ENCODE results near the gene EVC2.

Gene EVC2

GRCh38 chr4:5660185-5660584, 48.2 kb downstream of the EVC2 start:
- DNase-seq (ENCODE audit: low spot score) (no peak), ATAC-seq (ENCODE audit: low read depth) (no peak)
- Histone ChIP-seq H3K27me3 (ENCODE audit: insufficient read depth, poor library complexity, severe bottlenecking) (no peaks in the 10 kb centered on the region), H3K4me3 (ENCODE audit: severe bottlenecking) (no peak overlapping the region), H3K9me3 (ENCODE audit: severe bottlenecking) (no peaks in the 10 kb centered on the region), H3K36me3 (ENCODE audit: low read depth) (peaks cover 38% of the 10 kb centered on the region), H3K4me1 (ENCODE audit: insufficient read depth, poor library complexity, severe bottlenecking) (no peaks in the 10 kb centered on the region), H3K27ac (ENCODE audit: poor library complexity, severe bottlenecking) (no peak overlapping the region)
- TF ChIP-seq CTCF (IDR thresholded peaks at IDR 0.05; ENCODE audit: poor library complexity, severe bottlenecking) = no peak

GRCh38 chr4:5658974-5659373, 49.4 kb downstream of the EVC2 start:
- DNase-seq (ENCODE audit: low spot score) (no peak), ATAC-seq (ENCODE audit: low read depth) (no peak)
- Histone ChIP-seq H3K4me1 (ENCODE audit: insufficient read depth, poor library complexity, severe bottlenecking) (no peaks in the 10 kb centered on the region), H3K27me3 (ENCODE audit: insufficient read depth, poor library complexity, severe bottlenecking) (no peaks in the 10 kb centered on the region), H3K27ac (ENCODE audit: poor library complexity, severe bottlenecking) (no peak overlapping the region), H3K9me3 (ENCODE audit: severe bottlenecking) (no peaks in the 10 kb centered on the region), H3K36me3 (ENCODE audit: low read depth) (peaks cover 38% of the 10 kb centered on the region), H3K4me3 (ENCODE audit: severe bottlenecking) (no peak overlapping the region)
- no peak for TF ChIP-seq CTCF (IDR thresholded peaks at IDR 0.05; ENCODE audit: poor library complexity, severe bottlenecking)

- H3K36me3 ChIP-seq (ENCODE audit: low read depth) = peaks cover 28% of the 10 kb centered on the region
- TF ChIP-seq CTCF (IDR thresholded peaks at IDR 0.05; ENCODE audit: poor library complexity, severe bottlenecking) = no peak
- H3K27me3 ChIP-seq (ENCODE audit: insufficient read depth, poor library complexity, severe bottlenecking) = no peaks in the 10 kb centered on the region
- ATAC-seq (ENCODE audit: low read depth) (no peak), DNase-seq (ENCODE audit: low spot score) (no peak)
- H3K4me1 ChIP-seq (ENCODE audit: insufficient read depth, poor library complexity, severe bottlenecking) = no peaks in the 10 kb centered on the region
- no peak overlapping the region for H3K27ac ChIP-seq (ENCODE audit: poor library complexity, severe bottlenecking)
- H3K9me3 ChIP-seq (ENCODE audit: severe bottlenecking) = no peaks in the 10 kb centered on the region
- no peak overlapping the region for H3K4me3 ChIP-seq (ENCODE audit: severe bottlenecking)
Measured at GRCh38 chr4:5656415-5656814, 51.9 kb downstream of the EVC2 start.

GRCh38 chr4:5654791-5655190, 53.6 kb downstream of the EVC2 start:
- no peak for TF ChIP-seq CTCF (IDR thresholded peaks at IDR 0.05; ENCODE audit: poor library complexity, severe bottlenecking)
- Histone ChIP-seq H3K4me3 (ENCODE audit: severe bottlenecking) (no peak overlapping the region), H3K27ac (ENCODE audit: poor library complexity, severe bottlenecking) (no peak overlapping the region), H3K27me3 (ENCODE audit: insufficient read depth, poor library complexity, severe bottlenecking) (no peaks in the 10 kb centered on the region), H3K36me3 (ENCODE audit: low read depth) (peaks cover 21% of the 10 kb centered on the region), H3K4me1 (ENCODE audit: insufficient read depth, poor library complexity, severe bottlenecking) (no peaks in the 10 kb centered on the region), H3K9me3 (ENCODE audit: severe bottlenecking) (no peaks in the 10 kb centered on the region)
- DNase-seq (ENCODE audit: low spot score) (no peak), ATAC-seq (ENCODE audit: low read depth) (no peak)

GRCh38 chr4:5651089-5651488, 57.3 kb downstream of the EVC2 start:
- no peaks in the 10 kb centered on the region for H3K4me1 ChIP-seq (ENCODE audit: insufficient read depth, poor library complexity, severe bottlenecking)
- DNase-seq (ENCODE audit: low spot score) (no peak), ATAC-seq (ENCODE audit: low read depth) (no peak)
- TF ChIP-seq CTCF (IDR thresholded peaks at IDR 0.05; ENCODE audit: poor library complexity, severe bottlenecking) = no peak
- no peak overlapping the region for H3K27ac ChIP-seq (ENCODE audit: poor library complexity, severe bottlenecking)
- H3K36me3 ChIP-seq (ENCODE audit: low read depth) = peaks cover 20% of the 10 kb centered on the region
- H3K27me3 ChIP-seq (ENCODE audit: insufficient read depth, poor library complexity, severe bottlenecking) = no peaks in the 10 kb centered on the region
- H3K4me3 ChIP-seq (ENCODE audit: severe bottlenecking) = no peak overlapping the region
- no peaks in the 10 kb centered on the region for H3K9me3 ChIP-seq (ENCODE audit: severe bottlenecking)

Measured in RWPE2 (cell line).